GM21619 (cell line): ENCODE data around the gene GATA6.

ENCODE experiments used
- ATAC-seq: cut with Tn5 transposase; IDR thresholded peaks from one replicate; pipeline ENCODE4 v1.9.1; 2021; ENCODE audit not compliant: unreplicated experiment

GATA6 gene

GRCh38 chr18:22169011-22169888 lies at the start of gene GATA6:
TSS of gene GATA6 (plus strand) at chr18:22169589. CDS start at chr18:22171145, 1,556 bp downstream.
- no peak for ATAC-seq

DNA sequence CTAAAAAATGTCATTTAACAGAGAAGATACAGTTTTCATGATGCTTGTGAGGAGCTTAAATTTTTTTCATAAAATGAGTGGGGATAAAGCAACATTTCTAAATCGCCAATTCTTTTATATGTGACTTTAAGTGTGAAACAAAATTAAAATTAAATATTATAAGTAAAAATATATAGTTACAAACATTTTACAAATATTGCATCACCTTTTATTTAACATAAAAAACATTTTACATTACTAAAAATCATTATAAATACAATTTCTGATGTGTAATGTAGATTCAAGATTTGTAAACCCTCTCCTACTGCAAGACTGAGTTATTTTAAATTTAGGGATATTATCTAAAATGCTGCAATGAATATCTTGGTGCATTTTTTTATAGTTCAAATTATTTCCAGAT lies 44.4 kb upstream of the GATA6 start:
- ATAC-seq, result no peak

DNA sequence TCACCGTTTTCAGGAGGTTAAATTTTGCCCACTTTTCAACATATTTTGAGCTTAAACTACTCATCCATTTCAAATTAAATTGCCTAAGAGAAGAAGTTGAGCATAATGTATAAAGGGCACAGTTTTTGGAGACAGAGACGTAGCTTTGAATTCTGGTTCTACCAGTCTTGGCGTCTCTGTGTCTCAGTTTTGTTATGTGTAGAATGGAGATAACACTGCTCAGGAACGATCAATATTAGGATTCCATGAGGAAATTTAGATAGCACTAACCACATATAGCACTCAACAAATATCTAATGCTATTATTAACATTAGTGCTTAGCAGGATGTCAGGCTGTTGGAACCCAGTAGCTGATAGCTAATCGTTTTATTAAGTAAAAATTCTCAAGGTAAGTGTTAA lies 40.4 kb upstream of the GATA6 start:
- no peak for ATAC-seq

GRCh38 chr18:22129778-22130177 lies 39.6 kb upstream of the GATA6 start:
- ATAC-seq, result no peak

GRCh38 chr18:22132258-22132657 lies 37.1 kb upstream of the GATA6 start:
- ATAC-seq, result no peak

GRCh38 chr18:22132763-22133162 lies 36.6 kb upstream of the GATA6 start:
- no peak for ATAC-seq

DNA sequence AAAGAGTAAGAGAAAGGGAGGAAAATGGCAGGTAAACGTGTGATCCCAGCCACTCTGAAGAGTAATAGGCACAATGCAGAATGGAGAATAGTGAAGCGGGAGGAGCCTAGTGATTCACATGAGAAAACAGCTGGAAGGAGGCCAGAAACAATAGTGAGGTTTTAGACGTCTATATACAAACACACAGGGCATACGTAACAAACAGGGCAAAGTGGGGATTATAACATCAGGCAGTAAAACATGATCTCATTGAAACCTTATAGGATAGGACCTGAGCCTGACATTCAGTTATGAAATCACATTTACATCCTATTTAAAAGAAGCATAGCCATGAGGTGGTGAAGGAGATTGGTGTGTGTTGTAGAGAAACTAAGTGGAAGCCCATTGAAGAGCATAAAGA lies 33.0 kb upstream of the GATA6 start:
- ATAC-seq, result no peak

GRCh38 chr18:22141211-22141610 lies 28.2 kb upstream of the GATA6 start:
- no peak for ATAC-seq

GRCh38 chr18:22143347-22144340 lies 25.7 kb upstream of the GATA6 start:
- ATAC-seq, result no peak

DNA sequence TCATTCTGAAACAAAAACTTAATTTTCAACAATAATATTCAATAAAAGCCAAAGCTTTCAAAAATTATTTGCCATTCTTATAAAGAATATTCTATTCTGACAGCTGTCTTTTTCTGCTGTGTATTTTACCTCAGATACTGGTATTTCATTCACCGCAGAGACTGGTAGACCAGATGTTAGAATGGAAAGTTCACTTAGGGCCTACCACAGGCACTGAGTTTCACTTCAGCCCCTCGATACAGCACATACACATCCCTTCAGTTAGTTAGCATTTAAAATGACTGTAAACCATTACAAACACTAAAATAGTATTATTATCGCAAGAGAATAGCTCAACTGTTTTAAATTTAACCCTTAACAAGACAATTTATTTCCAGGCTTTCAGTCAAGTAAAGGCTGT lies 24.2 kb upstream of the GATA6 start:
- no peak for ATAC-seq

DNA sequence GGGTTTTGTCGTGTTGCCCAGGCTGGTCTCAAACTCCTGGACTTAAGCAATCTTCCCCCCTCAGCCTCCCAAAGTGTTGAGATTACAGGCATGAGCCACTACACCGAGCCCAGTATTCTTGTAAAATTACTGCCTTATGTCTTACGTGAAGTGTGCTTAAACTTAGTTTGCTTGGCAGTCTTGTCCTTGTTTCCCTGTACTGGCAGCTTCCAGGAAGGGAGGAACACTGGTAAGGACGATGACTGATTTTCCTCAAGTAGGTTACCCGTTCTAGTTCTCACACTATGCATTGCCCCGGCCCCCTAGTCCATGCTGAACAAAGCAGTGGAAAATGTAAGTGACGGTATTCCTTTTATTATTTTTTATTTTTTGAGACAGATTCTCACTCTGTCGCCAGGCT lies 19.7 kb upstream of the GATA6 start:
- no peak for ATAC-seq

- ATAC-seq, result no peak
These were observed 17.3 kb upstream of the GATA6 start for GRCh38 chr18:22152093-22152492.

DNA sequence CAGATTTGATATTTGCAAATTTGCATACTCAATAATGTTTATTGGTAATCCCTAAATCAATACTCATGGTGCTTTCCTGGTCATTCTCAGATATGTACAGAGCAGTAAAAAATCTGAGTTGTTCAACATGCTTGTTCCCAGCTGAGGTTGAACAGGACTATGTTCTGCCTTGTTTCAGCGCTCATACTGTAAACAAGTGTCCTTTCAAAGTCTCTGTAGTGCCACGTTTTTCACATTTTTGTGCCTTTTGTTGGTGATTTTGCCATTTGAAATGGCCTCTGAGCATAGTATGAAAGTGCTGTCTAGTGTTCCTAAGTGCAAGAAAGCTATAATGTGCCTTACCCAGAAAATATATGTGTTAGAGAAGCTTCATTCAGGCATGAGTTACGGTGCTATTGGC lies 16.0 kb upstream of the GATA6 start:
- ATAC-seq, result no peak

GRCh38 chr18:22155584-22155983 lies 13.8 kb upstream of the GATA6 start:
- no peak for ATAC-seq

GRCh38 chr18:22159014-22159413 lies 10.4 kb upstream of the GATA6 start:
- ATAC-seq, result no peak

GRCh38 chr18:22161090-22161489 lies 8.3 kb upstream of the GATA6 start:
- no peak for ATAC-seq

- no peak for ATAC-seq
These were observed 5.8 kb upstream of the GATA6 start for GRCh38 chr18:22163416-22164161.

- ATAC-seq, result no peak
These were observed 4.9 kb upstream of the GATA6 start for GRCh38 chr18:22164337-22165048.

DNA sequence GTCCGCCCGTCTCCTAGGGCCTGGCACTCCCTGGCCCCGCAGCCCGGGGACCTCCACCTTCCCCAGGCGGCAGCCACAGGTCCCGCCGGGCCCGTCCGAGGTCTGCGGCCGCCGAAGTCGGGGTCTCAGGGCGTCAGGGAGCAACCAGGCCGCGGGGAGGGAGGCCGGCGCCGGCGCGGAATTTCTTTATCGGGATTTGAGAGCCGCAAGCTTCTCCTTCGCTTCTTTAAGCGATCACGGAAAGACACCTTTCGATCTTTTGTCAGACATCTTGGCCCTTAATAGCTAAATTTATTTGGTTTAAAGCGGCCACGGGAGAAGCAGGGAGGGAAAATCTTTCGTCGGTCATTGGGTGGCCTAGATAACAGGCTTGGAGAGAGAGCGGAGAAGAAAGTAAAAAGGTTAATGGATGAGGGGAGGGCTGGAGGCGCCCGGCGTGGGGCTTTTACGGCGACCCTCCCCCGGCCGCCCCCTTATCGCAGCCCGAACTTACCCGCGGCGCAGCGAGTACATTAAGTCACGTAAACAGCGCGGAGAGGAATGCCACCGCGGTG lies 4.3 kb upstream of the GATA6 start:
- no peak for ATAC-seq

DNA sequence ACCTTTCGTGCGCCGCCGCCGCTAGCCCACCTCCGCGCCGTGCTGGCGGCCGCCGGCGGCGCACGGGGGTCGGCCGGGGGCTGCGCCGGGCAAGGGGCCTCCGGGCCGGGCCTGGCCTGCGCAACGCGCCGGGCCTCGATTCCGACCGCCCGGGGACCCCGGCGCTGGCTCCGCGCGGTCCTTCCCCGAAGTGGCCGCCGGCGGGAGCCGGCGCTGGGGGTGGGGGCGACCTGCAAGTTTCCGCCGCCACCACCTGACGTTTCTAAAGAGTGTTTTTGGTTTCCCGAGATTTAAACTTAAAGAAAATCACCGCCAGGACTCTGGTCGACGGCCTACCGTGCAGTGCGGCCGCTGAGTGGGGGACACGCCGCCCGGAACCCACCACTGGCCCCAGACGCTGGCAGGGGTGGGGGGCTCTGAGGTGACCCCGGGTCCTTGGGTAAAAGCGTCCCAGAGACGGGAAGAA lies 3.8 kb upstream of the GATA6 start:
- ATAC-seq, result no peak
